HTERT RPE-1 (cell line): ENCODE measurements around the gene GALNT11.

Source experiments
- in situ Hi-C: fragments of 300-500 bp; cut with MboI; formaldehyde crosslinking; loops from 4 replicates; pipeline ENCODE4 v1.14.3; 2020; ENCODE audit warnings: low sequenced_read_pairs

GALNT11 gene

DNA sequence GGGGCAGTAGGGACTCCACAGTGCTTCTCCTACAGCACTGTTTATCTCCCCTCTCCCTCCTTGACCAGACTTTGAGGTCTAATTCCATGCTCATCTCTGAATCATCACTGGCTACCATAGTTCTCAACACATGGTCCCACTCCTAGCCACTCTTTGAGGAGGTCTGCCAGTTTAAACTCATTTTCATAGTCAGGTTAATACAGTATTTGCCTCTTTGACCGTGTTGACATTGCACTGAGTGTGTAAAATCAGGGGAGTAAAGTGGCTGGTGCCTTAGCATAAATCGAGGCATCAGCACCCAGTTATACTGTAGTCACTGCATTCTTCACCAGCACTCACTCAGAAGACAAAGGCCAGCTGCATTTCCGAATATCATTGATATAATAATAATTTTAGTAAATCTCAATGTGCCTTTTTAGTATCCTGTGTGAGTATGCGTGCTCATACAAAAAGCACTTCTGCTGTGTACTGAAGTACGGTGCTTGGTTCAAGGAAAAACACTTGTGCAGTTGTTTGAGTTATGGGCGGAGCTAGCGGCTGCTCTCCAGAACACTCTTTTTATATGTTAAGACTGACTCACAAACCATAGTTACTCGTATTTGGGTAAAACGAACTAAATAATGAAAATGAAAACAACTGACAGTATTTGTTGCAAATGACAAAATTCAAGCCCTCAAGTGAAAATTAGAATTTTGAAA lies 89.7 kb downstream of the GALNT11 start:
- in situ Hi-C loops, result no loop called here

DNA sequence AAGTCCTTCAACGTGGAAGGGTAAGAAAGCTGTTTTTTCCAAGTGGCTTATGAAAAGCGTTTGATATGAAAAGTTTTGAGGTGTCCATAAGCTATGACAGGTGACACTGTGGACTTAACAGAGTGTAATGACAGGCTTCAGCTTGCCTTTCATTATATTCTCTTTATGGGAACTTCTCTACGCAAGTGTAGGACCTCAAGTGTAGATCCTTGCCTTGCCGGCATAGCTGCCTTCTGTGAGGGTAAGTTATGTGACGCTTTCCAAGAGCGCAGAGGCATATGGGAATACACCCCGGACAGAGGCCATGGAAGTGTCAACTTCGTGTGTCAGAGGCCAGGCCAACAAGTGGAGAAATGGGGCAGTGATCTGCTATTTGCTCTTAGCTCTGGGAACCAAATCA lies 91.9 kb downstream of the GALNT11 start:
- in situ Hi-C loops, result no loop called here

DNA sequence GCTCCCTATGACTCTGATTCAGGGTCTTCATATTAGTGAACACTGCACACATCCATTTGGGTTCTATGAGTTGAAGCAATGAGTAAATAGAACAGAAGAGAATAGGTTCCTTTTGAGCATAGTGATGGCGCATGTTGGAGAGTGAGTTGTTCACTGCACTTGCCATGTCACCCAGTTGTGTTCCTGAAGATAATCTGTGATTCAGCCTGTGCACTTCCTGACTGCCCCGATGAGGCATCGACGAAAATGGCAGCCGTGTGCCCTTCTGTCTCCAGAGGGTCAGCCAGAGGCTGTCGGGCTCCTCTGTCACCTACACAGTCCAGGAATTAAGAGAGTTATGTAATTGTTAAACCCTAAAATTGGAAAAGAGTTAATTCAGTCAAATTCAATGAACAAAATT lies 94.7 kb downstream of the GALNT11 start:
- in situ Hi-C loops, result no loop called here

DNA sequence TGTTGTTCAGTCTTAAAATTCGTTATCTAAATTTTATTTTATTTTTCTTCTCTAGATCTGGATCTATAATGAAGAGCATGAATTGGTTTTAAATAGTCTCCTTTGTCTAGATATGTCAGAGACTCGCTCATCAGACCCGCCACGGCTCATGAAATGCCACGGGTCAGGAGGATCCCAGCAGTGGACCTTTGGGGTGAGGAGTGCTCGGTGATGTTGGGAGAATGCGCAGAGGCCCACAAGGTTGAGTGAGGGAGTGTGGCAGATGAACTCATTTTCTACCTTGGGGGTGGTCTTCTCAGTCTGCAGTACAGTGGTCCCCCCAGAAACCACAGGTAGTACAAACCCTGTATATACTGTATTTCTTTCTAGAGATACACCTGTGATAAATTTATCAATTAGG lies 95.3 kb downstream of the GALNT11 start:
- in situ Hi-C loops, result no loop called here

DNA sequence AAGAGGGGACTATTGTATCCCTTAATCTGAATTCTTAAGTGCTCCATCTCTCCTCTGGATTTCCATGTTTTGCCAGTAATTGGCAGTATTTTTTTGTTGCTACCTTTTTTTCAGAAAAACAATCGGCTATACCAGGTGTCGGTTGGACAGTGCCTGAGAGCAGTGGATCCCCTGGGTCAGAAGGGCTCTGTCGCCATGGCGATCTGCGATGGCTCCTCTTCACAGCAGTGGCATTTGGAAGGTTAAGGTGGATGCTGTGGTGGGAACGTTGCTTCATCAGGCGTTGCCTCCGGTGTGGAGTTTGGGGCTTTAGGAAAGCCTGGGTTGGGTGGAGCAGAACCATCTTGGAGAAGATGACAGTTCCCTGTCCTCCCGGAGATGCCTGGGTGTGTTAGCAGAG lies 96.0 kb downstream of the GALNT11 start:
- in situ Hi-C loops, result no loop called here

DNA sequence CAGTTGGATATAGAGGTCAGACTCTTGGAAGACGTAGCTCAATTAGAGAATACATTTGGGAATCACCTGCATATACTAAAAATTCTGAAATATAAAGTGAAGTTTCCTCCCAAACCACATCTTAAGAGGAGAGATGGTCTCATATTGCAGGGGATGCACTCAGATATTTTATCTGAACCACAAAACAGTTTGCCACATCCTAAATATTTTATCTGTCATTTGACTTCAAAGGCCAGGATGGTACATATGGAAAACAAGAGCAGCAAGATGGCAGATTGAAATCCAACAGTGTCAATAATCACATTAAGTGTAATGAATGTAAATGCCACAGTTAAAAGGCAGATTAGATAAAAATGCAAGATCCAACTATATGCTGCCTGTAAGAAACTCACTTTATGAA lies 97.1 kb downstream of the GALNT11 start:
- in situ Hi-C loops, result no loop called here

DNA sequence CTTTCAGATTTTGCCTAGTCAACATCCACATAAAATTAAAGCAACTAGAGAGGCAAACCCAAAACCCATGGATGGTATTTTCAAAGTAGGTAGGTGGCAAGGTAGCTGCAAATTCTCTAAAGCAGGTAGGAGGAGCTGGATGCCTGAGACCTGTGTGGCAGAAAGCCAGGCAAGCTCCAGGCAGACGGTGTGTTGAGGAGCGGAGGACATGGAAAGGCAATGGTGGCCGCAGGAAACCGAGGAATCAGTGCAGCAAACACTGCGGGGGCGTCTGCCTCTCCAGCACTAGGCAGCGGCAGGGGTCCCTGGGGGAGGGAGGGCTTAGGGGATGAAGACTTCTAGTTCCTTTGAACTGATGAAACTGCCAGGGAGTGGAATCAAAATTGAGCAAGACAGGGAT lies 101.3 kb downstream of the GALNT11 start:
- in situ Hi-C loops, result no loop called here

DNA sequence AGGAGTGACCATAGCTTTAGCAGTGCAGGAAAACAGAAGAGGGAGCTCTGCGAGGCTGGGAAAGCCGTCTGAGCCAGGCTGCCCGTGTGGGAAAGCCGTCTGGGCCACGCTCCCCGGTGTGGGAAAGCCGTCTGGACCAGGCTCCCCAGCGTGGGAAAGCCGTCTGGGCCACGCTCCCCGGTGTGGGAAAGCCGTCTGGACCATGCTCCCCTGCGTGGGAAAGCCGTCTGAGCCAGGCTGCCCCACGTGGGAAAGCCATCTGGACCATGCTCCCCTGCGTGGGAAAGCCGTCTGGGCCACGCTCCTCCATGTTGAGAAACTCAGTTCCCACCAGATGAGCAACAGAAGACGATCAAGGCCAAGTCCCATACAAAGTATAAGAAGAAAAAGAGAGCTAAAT lies 101.8 kb downstream of the GALNT11 start:
- in situ Hi-C loops, result no loop called here

DNA sequence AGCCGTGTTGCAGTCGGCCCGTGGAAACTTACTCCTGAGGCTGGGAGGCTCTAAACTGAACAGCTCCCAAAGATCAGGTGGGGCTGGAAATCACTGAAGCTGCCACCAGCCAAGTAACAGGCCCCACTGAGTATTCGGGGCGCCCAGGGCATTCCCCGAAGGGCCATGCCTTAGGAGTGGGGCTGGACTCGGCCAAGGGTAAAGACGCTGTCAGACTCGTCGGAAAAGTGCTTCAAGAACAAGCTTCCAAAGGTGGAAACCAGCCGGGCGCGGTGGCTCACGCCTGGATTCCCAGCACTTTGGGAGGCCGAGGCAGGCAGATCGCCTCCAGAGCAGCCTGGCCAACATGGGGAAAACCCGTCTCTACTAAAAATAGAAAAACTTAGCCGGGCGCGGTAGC lies 102.8 kb downstream of the GALNT11 start:
- in situ Hi-C loops, result no loop called here

DNA sequence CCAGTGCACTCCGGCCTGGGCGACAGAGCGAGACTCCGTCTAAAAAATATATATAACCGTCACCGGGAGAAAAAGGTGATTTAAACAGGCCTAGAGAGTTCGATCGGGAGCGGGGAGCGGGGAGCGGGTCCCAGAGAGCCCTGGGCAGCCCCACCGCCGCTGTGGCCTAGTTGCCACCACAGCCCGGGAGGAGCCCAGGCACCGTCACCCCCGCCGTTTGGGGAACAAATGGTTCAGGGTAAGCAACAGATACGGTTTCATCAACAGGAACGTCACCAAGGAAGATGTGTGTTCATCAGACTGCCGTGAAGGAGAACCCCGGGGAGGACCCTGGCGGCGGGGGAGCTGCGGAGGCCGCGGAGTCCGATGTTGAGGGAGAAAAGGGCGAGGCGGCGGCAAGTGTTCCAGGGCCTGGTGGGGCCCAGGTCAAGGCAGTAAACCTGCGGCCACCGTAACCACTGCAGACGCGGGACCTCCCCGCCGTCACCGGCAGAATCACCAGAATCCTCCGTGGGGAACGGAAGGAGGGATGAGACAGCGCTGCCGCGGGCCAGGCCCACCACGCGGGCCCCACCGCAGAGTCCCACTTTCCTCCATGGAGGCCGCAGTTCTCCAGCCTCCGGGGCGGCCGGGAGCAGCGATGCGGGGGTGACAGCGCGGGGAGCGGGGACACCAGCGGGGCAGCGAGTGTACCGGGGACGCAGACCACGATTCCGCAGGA lies 103.4 kb downstream of the GALNT11 start:
- in situ Hi-C loops, result no loop called here

DNA sequence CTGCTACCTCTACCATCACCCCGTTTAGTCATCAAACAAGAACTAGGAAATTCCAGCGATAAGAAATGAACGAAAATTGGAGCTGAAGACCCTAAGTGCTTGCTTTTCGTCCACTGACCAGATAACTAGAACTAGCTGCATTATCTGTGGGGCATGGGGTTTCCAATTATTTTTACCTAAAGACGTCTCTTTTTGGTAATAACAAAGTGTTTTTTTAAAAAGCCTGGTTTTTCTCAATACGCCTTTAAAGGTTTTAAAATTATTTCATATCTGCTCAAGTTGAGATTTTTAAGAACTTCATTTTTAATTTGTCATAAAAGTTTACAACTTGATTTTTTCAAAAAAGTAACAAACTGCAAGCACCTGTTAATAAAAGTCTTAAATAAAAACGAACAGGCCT lies 104.2 kb downstream of the GALNT11 start:
- in situ Hi-C loops, result no loop called here

DNA sequence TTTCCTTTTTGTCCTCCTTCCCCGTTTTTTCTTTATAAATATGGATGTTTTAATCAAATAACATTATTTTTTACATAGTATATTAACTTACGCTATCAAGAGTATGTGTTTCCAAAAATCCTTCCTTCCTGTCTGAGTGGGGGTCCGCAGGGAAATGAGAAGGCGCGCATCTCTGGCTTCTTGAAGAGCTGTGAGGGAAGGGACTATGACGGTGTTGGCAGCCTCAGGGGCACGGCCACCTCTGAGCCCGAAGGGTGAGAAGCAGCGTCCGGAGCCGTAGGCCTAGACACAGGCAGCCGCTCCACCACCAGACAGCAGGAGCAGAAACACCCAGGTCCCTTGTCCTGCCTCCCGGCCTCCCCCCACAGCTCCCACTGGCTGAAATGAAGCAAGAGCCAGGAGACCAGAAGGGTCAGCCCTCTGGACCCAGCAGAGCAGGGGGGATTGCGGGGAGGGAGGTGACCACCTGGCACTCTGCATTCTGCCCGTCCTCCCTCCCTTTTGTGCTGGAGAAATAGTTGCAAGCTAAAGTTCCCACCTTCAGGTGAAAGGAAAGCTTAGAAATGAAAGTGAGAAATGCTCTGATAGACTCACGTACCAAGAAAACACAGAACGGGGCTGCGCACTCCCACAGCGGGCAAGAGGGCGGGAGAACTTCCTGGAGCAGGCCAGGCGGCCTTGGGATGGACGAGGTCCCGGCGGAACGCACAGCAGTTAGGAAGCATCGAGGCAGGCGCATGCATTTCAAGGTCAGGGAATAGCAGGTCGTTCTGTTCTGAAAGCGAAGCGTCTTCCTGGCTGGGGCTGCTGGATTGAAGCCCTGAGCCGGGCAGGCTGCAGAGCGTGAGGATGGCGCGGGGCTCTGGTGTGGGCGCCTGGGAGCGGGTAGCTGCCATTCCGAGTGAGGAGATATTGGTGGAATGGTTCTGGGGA lies 105.5 kb downstream of the GALNT11 start:
- in situ Hi-C loops, result no loop called here

DNA sequence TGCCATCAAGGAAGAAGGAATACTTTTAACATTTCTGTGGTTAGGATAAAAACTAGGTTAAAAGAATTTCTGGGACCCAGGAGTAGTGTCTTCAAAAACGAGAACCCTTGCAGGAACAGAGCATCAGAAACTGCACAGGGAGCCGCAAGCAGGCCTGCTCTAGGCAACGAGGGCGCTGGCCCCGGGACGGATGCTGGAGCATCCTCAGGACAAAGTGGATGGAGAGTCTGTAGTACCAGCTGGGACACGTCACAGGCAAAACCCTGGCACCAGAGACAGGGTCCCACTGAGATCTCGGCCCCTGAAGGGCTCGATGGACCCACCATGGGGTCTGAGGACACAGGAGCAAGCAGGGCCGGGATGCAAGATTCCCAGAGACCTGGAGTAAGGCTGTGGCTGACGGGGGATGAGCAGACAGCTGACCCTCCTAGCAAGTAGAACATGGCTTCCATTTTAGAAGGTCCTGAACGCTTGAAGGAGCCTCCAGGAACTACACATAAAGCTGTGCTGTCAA lies 106.6 kb downstream of the GALNT11 start:
- in situ Hi-C loops, result no loop called here

DNA sequence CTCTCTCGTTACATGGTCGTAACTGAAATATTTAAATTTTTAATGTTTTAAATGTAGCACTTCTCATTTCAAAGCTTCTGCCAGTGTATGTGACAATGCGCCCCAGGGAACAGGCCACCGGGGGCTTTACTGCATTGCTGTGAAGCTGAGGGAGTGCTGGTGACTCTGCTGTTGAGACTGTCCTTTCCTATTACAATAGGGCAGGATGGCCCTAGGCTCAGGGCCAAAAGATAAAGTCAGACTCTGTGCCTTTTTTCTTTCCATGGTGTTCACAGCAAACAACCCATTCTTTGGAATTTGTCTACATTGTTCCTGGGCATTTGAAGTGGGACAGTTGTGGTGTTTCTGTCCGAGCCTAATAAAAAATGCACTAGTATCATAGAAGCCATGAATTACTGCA lies 107.3 kb downstream of the GALNT11 start:
- in situ Hi-C loops, result no loop called here

DNA sequence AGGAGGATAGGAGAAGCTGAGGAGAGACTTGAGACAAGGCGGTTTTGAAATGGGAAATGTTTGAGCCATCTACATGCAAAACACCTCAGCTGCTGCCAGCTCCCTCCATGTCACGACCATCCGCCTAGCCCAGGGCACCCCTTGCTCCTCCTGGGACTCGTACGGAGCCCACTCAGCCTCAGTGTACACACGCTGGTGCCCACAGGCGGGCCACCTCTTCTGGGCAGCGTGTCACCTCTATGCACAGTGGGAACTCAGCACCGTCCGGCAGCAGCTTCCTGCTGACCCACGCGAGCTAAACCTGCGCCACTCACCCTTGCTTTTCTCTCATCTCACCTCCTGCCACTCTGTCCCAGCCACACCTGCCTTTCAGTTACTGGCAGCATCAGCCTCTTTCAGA lies 108.3 kb downstream of the GALNT11 start:
- in situ Hi-C loops, result no loop called here

DNA sequence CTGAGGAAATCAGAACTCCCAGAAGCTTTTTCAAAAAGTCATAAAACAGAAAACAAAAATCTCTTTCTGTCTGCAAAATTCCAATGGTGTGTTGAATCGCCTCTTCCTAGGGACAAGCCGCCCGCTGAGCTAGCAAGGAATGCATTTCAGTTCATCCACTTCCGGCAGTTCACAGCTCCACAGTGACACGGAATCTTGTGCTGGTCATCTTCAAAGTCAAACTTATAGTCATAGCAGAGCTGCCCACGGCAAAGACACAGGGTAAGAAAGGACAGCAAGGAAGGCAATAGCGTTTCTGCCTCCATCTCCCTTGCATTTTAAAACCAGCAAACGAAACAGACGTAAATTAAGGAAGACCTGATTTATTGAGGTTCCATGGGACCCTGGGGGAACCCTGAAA lies 111.2 kb downstream of the GALNT11 start:
- in situ Hi-C loops, result no loop called here

DNA sequence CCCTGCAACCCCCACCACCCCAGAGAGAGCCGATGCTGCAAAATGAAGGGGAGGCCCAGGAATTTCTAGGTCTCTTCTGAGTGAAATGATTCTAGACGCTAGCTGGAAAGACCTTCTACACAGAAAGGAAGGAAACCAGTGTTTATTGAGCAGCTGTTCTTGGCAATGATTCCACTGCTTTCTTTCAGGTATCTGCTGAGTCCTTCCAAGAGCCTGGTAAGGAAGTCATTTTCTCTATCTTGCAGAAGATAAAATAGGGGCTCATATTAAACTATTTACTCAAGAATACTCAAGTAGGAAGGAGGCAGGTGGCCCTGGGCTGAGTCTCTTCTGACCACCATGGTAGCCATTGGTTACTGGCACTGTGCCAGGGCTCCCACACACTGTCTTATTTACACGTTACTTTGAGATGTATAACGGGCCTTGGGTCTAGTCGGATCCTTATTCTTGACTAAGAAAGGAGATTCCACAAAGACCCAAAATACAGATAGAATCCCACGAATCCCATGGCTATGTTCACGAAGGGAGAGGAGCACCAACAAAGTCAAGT lies 112.1 kb downstream of the GALNT11 start:
- in situ Hi-C loops, result no loop called here

DNA sequence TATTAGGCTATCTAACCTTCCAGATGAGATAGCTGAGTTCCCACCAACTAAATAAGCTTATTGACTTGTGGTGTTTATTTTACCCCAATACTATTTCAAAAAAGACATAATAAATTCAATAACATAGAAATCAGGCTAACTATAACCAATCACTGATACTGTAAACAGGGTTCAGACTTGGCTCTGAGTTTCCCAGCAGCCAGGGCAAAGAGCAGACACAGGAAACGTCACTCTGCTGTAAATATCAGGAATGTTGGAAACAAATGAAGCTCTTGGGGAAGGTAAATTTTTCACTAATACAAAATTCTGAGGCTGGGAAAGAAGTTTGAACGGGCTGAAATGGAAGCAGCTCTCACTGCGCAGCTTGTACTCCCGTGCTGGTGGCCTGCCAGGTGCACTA lies 114.6 kb downstream of the GALNT11 start:
- in situ Hi-C loops, result no loop called here

DNA sequence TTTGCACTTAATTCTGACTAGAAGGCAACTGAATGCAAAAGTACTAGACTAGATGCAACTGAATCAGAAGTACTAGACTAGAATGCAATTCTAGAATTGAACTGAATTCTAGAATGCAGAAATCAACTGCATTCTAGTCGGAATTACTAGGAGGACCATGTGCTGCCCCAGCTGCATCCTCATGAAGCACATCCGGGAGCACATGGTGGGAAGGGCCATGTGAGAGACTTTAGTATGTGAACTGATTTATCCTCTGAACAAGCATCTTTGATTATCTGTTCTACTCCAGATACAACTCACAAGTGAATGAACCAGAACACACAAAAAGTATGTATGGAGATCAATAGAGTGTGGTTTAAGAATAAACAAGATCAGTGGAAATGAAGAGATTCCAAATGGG lies 115.1 kb downstream of the GALNT11 start:
- in situ Hi-C loops, result no loop called here

DNA sequence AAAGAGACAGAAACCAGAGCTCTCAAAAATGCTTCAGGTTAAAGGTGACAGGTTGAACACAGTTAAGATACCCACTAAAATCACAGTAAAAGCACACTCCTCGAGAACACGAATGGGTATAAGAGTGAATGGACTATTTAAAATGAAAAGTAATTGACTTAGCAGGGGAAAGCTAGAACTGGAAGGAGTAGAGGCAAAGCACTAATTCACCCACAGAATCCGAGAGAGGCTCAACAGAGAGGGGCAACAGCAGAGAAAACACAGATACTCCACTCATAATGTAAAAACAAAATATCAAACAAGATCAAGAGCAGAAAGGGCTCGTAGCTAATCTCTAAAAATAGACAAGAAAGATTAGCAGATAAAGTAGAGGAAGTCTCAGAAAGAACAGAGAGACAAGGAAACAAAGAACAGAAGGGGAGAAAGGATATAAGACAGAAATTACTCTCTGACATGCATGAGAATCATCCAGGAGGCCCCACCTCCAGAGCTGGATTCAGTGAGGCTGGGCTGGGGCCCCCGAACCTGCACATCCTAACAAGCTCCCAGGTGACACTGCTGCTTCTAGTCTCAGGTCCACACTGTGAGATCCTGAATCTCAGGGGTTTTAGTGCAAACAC lies 117.6 kb downstream of the GALNT11 start:
- in situ Hi-C loops, result no loop called here
